ENCODE measurements around the gene SATB1. TPM values are rescaled to one million over a fixed set of nuclear protein-coding genes. Genes with fewer than 3 reads are reported as not detected.

SATB1 gene
- total RNA-seq, 4 donors from 2014 or later, result 40.9 to 69.6 (median 41.7) TPM

DNA sequence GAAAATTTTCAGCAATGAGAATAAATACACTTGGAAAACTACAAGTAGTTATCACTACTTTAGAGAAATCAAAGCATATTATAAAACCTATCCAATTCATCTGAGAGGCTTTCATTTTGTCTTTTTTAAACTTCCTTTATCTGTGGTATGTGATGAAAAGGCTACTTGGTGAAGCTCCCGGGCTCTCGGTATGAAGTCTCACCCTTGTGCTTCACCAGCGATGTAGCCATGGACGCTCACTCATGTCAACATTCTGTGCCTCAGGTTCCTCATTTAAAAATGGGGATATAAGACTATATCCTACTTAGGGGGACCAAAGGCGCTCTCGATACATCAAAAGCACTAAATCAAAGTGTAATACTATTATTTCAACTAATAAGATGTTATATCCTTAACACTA lies 14.9 kb downstream of the SATB1 start:
- Histone ChIP-seq H3K27ac (no peak overlapping the region), H3K9me3 (no peaks in the 10 kb centered on the region), H3K4me3 (no peak overlapping the region), H3K27me3 (no peaks in the 10 kb centered on the region), H3K4me1 (peaks cover 0 to 4% of the 10 kb centered on the region in 2 donors), H3K36me3 (peaks cover 0 to 21% of the 10 kb centered on the region in 2 donors)
- intact Hi-C loops (cut with DNase I; ENCODE audit: low total_unique reads), result no loop called here
- in situ Hi-C loops (cut with MboI; ENCODE audit: low sequenced_read_pairs in 4 of 4), result no loop called here
- ATAC-seq (no peak), DNase-seq (no peak)
- TF ChIP-seq POLR2A (IDR thresholded peaks at IDR 0.05), result no peak
- TF ChIP-seq, protein P1, sequence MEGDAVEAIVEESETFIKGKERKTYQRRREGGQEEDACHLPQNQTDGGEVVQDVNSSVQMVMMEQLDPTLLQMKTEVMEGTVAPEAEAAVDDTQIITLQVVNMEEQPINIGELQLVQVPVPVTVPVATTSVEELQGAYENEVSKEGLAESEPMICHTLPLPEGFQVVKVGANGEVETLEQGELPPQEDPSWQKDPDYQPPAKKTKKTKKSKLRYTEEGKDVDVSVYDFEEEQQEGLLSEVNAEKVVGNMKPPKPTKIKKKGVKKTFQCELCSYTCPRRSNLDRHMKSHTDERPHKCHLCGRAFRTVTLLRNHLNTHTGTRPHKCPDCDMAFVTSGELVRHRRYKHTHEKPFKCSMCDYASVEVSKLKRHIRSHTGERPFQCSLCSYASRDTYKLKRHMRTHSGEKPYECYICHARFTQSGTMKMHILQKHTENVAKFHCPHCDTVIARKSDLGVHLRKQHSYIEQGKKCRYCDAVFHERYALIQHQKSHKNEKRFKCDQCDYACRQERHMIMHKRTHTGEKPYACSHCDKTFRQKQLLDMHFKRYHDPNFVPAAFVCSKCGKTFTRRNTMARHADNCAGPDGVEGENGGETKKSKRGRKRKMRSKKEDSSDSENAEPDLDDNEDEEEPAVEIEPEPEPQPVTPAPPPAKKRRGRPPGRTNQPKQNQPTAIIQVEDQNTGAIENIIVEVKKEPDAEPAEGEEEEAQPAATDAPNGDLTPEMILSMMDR (IDR thresholded peaks at IDR 0.05 in 4 of 5, conservative IDR thresholded peaks at IDR 0.05 in 1 of 5), result no peak

DNA sequence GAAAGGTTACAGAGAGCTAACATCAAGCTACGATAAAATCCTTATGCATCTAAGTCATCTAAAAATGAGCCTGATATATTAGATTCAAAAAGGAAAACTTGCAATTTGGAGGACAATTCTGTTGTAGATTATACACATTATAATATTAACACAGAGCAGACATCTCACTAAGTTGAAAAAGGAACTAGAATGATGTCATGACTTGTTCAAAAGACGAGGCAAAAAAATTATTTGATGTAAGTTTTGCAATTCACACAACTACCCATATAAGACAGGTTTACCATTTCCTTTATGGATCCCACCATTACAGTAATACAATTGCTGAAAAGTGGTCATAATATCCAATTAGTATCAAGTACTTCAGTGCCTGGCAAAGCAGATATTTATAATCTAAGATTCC lies 15.9 kb downstream of the SATB1 start:
- ATAC-seq, result no peak
- no peak for TF ChIP-seq POLR2A (IDR thresholded peaks at IDR 0.05)
- TF ChIP-seq, protein P1 (IDR thresholded peaks at IDR 0.05 in 4 of 5, conservative IDR thresholded peaks at IDR 0.05 in 1 of 5), result no peak
- no peak for DNase-seq
- H3K27me3 ChIP-seq, result no peaks in the 10 kb centered on the region
- in situ Hi-C loops (cut with MboI; ENCODE audit: low sequenced_read_pairs in 4 of 4) (no loop called here), intact Hi-C loops (cut with DNase I; ENCODE audit: low total_unique reads) (no loop called here)
- H3K9me3 ChIP-seq, result no peaks in the 10 kb centered on the region
- H3K4me3 ChIP-seq, result no peak overlapping the region
- peaks cover 0 to 12% of the 10 kb centered on the region in 2 donors for H3K36me3 ChIP-seq
- H3K4me1 ChIP-seq, result peaks cover 0 to 5% of the 10 kb centered on the region in 2 donors
- no peak overlapping the region for H3K27ac ChIP-seq

DNA sequence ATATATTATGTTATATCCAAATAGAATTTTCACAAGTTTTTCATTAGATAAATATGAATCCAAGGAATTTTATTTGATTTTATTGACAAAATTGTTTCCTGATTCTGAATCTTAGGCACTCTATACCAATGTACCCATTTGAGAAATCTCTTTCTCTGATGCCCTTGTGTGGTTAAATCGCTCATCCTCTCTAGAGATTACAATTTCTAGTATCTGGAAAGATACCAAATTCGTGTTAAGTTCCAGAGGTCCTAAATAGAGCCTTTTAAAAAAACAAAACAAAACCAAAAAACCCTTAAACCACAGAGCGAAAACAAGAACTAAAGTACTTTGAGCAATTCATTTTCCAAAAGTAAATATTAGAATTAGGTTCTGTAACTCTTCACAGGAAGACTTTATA lies 20.0 kb downstream of the SATB1 start:
- ATAC-seq (no peak), DNase-seq (no peak)
- H3K27ac ChIP-seq, result no peak overlapping the region
- H3K36me3 ChIP-seq, result no peaks in the 10 kb centered on the region
- no peak overlapping the region for H3K4me3 ChIP-seq
- intact Hi-C loops (cut with DNase I; ENCODE audit: low total_unique reads), result no loop called here
- no peaks in the 10 kb centered on the region for H3K27me3 ChIP-seq
- peaks cover 18 to 28% of the 10 kb centered on the region in 2 donors for H3K4me1 ChIP-seq
- H3K9me3 ChIP-seq, result no peaks in the 10 kb centered on the region
- in situ Hi-C loops (cut with MboI; ENCODE audit: low sequenced_read_pairs in 4 of 4), result no loop called here
- TF ChIP-seq, protein P1 (IDR thresholded peaks at IDR 0.05 in 4 of 5, conservative IDR thresholded peaks at IDR 0.05 in 1 of 5), result no peak
- no peak for TF ChIP-seq POLR2A (IDR thresholded peaks at IDR 0.05)

DNA sequence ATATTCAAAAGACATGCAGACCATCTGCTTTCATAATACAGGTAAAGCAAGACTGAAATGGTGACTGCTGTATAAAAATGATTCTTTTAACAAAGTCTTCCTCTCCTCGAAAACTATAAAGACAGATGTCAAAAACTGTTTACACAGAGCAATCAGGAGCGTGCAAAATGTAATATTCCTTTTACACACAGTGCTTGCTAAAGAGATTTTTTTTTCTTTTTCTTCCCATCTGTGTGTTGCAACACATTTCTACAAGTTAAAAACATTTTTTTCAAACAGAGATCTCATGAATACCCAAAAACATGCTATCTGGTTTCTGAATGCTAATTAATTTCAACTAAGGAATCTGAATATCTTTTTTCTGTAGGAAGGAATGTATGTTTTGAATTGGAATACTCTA lies 22.1 kb downstream of the SATB1 start:
- in situ Hi-C loops (cut with MboI; ENCODE audit: low sequenced_read_pairs in 4 of 4), result no loop called here

More for the DNA sequence above, 22.1 kb downstream of the SATB1 start:
- DNase-seq (no peak), ATAC-seq (no peak)
- H3K9me3 ChIP-seq, result no peaks in the 10 kb centered on the region
- H3K4me1 ChIP-seq, result peaks cover 18 to 28% of the 10 kb centered on the region in 2 donors
- TF ChIP-seq, protein P1 (IDR thresholded peaks at IDR 0.05 in 4 of 5, conservative IDR thresholded peaks at IDR 0.05 in 1 of 5), result no peak
- TF ChIP-seq POLR2A (IDR thresholded peaks at IDR 0.05), result no peak
- intact Hi-C loops (cut with DNase I; ENCODE audit: low total_unique reads), result no loop called here
- H3K27ac ChIP-seq, result no peak overlapping the region
- no peaks in the 10 kb centered on the region for H3K27me3 ChIP-seq
- no peak overlapping the region for H3K4me3 ChIP-seq
- H3K36me3 ChIP-seq, result no peaks in the 10 kb centered on the region

All from gastrocnemius medialis (tissue), 4 donors.